Kidney epithelial cell (primary cell): ENCODE data around the gene LRRK2. TPM values are rescaled to one million over a fixed set of nuclear protein-coding genes. Genes with fewer than 3 reads are reported as not detected.

Experiments
- DNase-seq: peaks from one replicate; pipeline ENCODE4 v3.0.0-alpha.2; 2010; ENCODE audit warnings: low read depth
- H3K27me3 ChIP-seq: 2 replicates; pipeline ENCODE4 v1.6.0; 2011; ENCODE audit warnings: low read length; ENCODE audit not compliant: control insufficient read depth, insufficient read depth
- H3K36me3 ChIP-seq: 2 replicates; pipeline ENCODE4 v1.5.1; 2011; ENCODE audit warnings: low read length; ENCODE audit not compliant: control insufficient read depth, insufficient read depth
- H3K4me3 ChIP-seq: 2 replicates; pipeline ENCODE4 v1.5.1; 2011; ENCODE audit warnings: low read depth, mild to moderate bottlenecking, control low read depth, low read length
- total RNA-seq: library from RNA; depleted of rRNA; stranded (reverse); fragments of >200 nt; gene quantifications from 2 replicates; pipeline ENCODE4 v1.2.3, GENCODE V29; 2015
- TF ChIP-seq, protein P1 (sequence below): IDR thresholded peaks from 2 replicates; pipeline ENCODE4 v1.5.1; 2011; ENCODE audit warnings: mild to moderate bottlenecking, moderate library complexity, low read length, control low read depth, inconsistent platforms; ENCODE audit not compliant: insufficient read depth, poor library complexity, severe bottlenecking

LRRK2 gene
- total RNA-seq, 1 donor from 2014 or later, result 0.63 TPM

DNA sequence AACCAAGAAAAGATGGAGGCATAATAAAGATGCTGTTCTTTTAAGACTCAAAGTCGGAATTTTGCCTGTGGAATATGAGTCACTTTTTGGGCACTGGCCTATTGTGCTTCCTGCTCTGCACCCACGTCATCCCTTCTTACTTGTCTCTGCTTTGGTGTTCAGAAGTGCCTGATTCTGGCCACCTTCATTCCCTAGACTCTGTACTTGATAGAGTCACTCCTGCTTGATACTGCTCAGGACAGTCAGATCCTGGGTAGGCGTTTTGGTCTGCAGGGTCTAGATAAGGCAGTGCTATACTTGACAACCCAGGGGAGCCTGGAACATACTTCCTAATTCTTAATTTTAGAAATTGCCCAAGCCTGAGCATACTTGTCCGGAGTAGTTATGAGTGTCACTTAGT is 1.9 kb downstream of the LRRK2 start:
- Histone ChIP-seq H3K4me3 (no peak overlapping the region), H3K27me3 (no peaks in the 10 kb centered on the region), H3K36me3 (no peaks in the 10 kb centered on the region)
- TF ChIP-seq, protein P1, sequence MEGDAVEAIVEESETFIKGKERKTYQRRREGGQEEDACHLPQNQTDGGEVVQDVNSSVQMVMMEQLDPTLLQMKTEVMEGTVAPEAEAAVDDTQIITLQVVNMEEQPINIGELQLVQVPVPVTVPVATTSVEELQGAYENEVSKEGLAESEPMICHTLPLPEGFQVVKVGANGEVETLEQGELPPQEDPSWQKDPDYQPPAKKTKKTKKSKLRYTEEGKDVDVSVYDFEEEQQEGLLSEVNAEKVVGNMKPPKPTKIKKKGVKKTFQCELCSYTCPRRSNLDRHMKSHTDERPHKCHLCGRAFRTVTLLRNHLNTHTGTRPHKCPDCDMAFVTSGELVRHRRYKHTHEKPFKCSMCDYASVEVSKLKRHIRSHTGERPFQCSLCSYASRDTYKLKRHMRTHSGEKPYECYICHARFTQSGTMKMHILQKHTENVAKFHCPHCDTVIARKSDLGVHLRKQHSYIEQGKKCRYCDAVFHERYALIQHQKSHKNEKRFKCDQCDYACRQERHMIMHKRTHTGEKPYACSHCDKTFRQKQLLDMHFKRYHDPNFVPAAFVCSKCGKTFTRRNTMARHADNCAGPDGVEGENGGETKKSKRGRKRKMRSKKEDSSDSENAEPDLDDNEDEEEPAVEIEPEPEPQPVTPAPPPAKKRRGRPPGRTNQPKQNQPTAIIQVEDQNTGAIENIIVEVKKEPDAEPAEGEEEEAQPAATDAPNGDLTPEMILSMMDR, result no peak
- DNase-seq, result peak; percentile 16

GRCh38 chr12:40227447-40227846 is 2.6 kb downstream of the LRRK2 start:
- no peak for DNase-seq
- Histone ChIP-seq H3K27me3 (no peaks in the 10 kb centered on the region), H3K36me3 (no peaks in the 10 kb centered on the region), H3K4me3 (no peak overlapping the region)
- TF ChIP-seq, protein P1, result no peak

DNA sequence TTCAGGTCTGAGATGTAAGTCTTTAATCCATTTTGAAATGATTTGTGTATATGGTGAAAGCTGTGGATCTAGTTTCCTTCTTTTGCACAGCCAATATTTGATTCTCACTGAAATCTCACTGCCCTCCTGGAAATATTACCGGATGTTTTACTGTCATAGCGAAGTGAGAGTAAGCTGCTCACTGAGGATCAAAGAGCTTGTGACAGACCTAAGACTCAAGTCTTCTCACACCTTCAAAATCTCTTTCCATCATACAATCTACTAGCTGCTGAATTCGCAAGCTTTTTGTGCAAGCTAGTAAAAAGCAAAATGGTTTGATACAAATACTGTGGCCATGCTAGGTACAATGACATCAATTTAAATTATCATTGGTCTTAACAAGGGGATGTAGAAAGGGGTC is 3.9 kb downstream of the LRRK2 start:
- no peak overlapping the region for H3K4me3 ChIP-seq
- H3K27me3 ChIP-seq, result no peaks in the 10 kb centered on the region
- TF ChIP-seq, protein P1, result no peak
- DNase-seq, result no peak
- no peaks in the 10 kb centered on the region for H3K36me3 ChIP-seq

DNA sequence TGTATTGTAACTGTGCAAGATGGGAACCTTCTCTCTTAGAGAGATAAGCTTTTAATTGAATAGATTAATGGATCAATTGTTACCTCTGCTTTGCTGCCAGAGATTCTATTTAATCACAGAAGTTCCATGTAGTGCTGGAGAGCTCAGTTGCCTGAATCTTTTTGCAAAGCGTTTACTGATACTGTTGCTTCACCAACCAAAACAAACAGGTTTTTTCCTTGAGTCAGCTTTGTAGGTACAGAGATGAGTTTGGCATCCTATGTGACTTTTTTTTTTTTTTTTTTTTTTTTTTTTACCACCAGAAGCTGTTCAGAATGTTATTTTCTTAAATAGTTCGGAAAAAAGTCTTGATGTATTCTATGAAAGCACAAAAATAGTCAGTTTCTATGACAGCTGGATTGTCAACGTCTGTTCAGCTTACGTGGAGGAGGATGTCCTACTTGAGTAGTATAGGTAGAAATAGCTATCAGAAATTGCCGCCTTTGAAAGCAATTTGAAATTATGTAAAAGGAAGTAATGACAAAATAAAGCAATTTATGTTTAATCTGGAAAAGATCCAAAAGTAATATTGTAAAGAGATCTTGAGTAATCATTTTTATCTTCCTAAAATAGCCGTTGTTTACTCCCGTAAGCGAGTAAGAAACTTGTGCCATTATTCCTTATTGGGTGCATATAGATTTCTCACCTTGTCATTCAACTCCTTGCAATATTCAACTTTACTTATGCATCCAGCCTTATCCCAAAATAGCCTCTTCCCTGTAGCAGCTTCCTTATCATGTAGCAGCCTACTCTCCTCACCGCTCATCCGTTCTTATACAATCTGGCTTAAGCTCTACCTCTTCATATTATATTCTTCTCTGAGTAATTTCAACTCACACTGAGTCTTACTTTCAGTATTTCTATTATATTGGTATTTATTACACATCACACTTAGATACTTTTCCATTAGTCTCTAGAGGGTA is 5.2 kb downstream of the LRRK2 start:
- TF ChIP-seq, protein P1, result no peak
- no peak overlapping the region for H3K4me3 ChIP-seq
- DNase-seq, result no peak
- no peaks in the 10 kb centered on the region for H3K27me3 ChIP-seq
- no peaks in the 10 kb centered on the region for H3K36me3 ChIP-seq

- TF ChIP-seq, protein P1, result no peak
- H3K27me3 ChIP-seq, result no peaks in the 10 kb centered on the region
- H3K36me3 ChIP-seq, result no peaks in the 10 kb centered on the region
- no peak overlapping the region for H3K4me3 ChIP-seq
- DNase-seq, result no peak
Measured at GRCh38 chr12:40232602-40233001, 7.8 kb downstream of the LRRK2 start.
